HFF-Myc (cell line): ENCODE data around the gene ZNF155.
A peak's percentile ranks its signal among the peaks of the same experiment; 100 is the strongest.

ENCODE experiments used
- DNase-seq: peaks from one replicate; pipeline ENCODE4 v3.0.0-alpha.2; 2011; ENCODE audit warnings: low read depth; ENCODE audit errors: extremely low read depth
- H3K4me3 ChIP-seq: replicated peaks from 2 replicates; pipeline ENCODE4 v1.5.1; 2011; ENCODE audit warnings: low read depth, mild to moderate bottlenecking, control low read depth, low read length
- CTCF ChIP-seq: IDR thresholded peaks from 2 replicates; pipeline ENCODE4 v1.5.1; 2012; ENCODE audit warnings: mild to moderate bottlenecking, low read depth, low read length, control low read depth; ENCODE audit errors: missing control alignments

Gene ZNF155

DNA sequence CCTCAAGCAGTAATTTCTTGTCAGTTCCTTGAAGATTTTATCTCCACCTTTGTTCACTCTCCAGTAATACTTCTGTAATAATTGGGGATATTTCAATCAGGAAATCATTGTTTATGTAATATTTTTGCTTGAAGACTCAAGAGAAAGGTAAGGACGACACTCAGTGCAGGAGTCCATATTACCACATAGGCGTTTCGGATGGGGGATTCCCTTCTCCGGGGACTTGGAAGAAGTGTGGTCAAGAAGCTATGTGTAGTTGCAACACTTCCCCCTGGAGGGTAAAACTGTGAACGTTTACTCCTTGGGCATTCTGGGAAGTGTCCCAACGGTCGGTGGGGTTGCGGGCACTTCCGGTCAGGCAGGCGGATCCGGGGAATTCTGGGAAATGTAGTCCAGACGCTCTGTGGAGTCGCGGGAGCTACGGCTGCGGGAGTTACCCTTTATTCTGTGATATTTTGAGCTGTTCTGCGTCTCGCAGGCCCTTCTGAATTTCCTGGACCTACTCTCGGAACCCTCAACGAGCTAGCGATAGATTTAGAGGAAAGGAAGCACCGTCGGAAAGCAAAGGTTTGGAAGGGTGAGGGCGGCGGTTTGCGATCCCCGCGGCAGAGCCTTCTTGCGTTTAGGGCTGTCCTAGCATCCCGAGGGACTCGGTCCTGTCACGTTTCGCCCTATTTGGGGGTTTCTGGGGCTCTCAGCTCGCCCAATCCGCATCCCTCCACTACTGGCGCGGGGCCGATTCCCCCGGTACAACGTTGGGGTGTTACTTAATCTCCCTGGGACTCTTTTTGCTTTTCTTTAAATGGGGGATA lies 32.9 kb upstream of the ZNF155 start, which contains the start of gene ZNF221:
TSS of gene ZNF221 (plus strand) at position 395 of the 812 bp plus-strand sequence. CDS start 11,499 bp downstream, outside the sequence.
- peak; percentile 95 for DNase-seq
- H3K4me3 ChIP-seq: peak within 1 kb of the TSS; percentile 82
- TF ChIP-seq CTCF: peak; percentile 40

DNA sequence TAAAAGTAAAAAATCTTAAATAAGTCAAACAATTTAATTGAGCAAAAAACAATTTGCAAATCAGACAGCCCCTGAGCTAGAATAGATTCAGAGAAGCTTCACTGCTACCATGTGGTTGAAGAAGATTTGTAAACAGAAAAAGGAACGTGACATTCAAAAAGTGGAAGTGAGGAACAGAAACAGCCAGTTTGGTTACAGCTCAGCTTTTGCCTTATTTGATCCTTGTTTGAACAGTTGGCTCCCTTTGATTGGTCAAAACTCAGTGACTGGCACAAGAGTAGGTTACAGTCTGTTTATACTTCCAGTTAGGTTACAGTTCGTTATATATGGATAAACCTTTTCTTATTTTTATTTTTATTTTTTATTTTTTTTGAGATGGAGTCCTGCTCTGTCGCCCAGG lies 27.2 kb upstream of the ZNF155 start:
- no peak for TF ChIP-seq CTCF
- no peak for DNase-seq
- no peak overlapping the region for H3K4me3 ChIP-seq

- TF ChIP-seq CTCF: no peak
- DNase-seq: peak; percentile 66
- H3K4me3 ChIP-seq: no peak overlapping the region
These were observed 26.1 kb upstream of the ZNF155 start for GRCh38 chr19:43957891-43958290.

GRCh38 chr19:43960411-43960810 lies 23.6 kb upstream of the ZNF155 start:
- no peak for DNase-seq
- no peak for TF ChIP-seq CTCF

GRCh38 chr19:43966079-43966694 lies 17.8 kb upstream of the ZNF155 start:
- TF ChIP-seq CTCF: no peak
- DNase-seq: no peak
- H3K4me3 ChIP-seq: no peak overlapping the region

More at GRCh38 chr19:43960411-43960810, 23.6 kb upstream of the ZNF155 start:
- no peak overlapping the region for H3K4me3 ChIP-seq

DNA sequence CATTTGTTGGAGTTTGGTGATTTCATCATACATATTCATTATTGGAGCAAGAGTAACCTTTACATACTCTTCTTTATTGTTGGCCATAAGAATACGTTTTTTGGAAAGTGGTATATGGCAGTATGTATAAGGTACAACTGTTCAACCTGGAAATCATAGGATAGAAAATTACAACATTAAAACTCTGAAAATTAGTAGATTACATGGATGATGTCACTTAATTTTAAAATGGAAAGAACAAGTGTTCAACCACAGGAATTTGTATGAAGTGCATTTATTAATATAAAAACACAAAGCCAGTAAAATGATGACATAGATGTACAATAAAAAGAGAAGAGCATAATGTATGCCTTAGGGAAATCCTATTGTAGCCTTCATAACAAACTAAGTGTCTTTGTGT lies 7.3 kb upstream of the ZNF155 start:
- TF ChIP-seq CTCF: no peak
- H3K4me3 ChIP-seq: no peak overlapping the region
- DNase-seq: no peak
